Liver (tissue), 9 donors: ENCODE measurements around the gene FGD5. TPM values are rescaled to one million over a fixed set of nuclear protein-coding genes. Genes with fewer than 3 reads are reported as not detected.

ENCODE experiments used
- DNase-seq: peaks from one replicate; pipeline ENCODE4 v3.0.0-alpha.2; 2017; ENCODE audit warnings: low spot score
- H3K27ac ChIP-seq, 2 donors: one replicate each; pipeline ENCODE4 v1.7.0; 2013; ENCODE audit warnings: inconsistent platforms in 2 of 2, low read length in 2 of 2, control low read depth in 1 of 2, low read depth in 1 of 2, mild to moderate bottlenecking in 1 of 2
- H3K27me3 ChIP-seq, 4 donors: one replicate each; pipeline versions ENCODE4 v1.6.1 to v1.7.0; 2013; ENCODE audit warnings: low read length in 3 of 4, inconsistent platforms in 1 of 4, mild to moderate bottlenecking in 1 of 4, moderate library complexity in 1 of 4; ENCODE audit not compliant: control insufficient read depth in 4 of 4, insufficient read depth in 4 of 4
- H3K36me3 ChIP-seq, 4 donors: one replicate each; pipeline versions ENCODE4 v1.6.1 to v1.7.0; 2013; ENCODE audit warnings: low read length in 3 of 4, mild to moderate bottlenecking in 3 of 4, low read depth in 1 of 4, moderate library complexity in 1 of 4; ENCODE audit not compliant: control insufficient read depth in 4 of 4, insufficient read depth in 3 of 4
- H3K4me1 ChIP-seq, 4 donors: one replicate each; pipeline versions ENCODE4 v1.6.1 to v1.7.0; 2013; ENCODE audit warnings: low read length in 3 of 4, mild to moderate bottlenecking in 3 of 4, moderate library complexity in 1 of 4; ENCODE audit not compliant: control insufficient read depth in 4 of 4, insufficient read depth in 4 of 4
- H3K4me3 ChIP-seq, 3 donors: one replicate each; pipeline versions ENCODE4 v1.6.1 to v1.7.0; 2013; ENCODE audit warnings: low read length in 3 of 3, control low read depth in 1 of 3, low read depth in 1 of 3, mild to moderate bottlenecking in 1 of 3
- H3K9ac ChIP-seq, 2 donors: one replicate each; pipeline ENCODE4 v1.7.0; 2013; ENCODE audit warnings: low read length in 2 of 2, mild to moderate bottlenecking in 2 of 2, moderate library complexity in 2 of 2, control low read depth in 1 of 2, low read depth in 1 of 2
- H3K9me3 ChIP-seq, 4 donors: one replicate each; pipeline versions ENCODE4 v1.6.1 to v1.7.0; 2013; ENCODE audit warnings: low read length in 3 of 4; ENCODE audit not compliant: control insufficient read depth in 4 of 4
- ATF3 ChIP-seq: IDR thresholded peaks from 2 replicates; pipeline ENCODE4 v1.6.1; 2016; ENCODE audit warnings: antibody characterized with exemption
- CTCF ChIP-seq: fragments of 150-350 bp; IDR thresholded peaks from 2 replicates; pipeline ENCODE4 v1.5.1; 2017; ENCODE audit warnings: improper control_type of control experiment, low read depth, low read length; ENCODE audit not compliant: missing input control
- EGR1 ChIP-seq, 2 donors: IDR thresholded peaks; 2 replicates each; pipeline ENCODE4 v1.6.1; 2016 to 2018; ENCODE audit warnings: antibody characterized with exemption in 2 of 2, low read depth in 2 of 2
- FOXA2 ChIP-seq: IDR thresholded peaks from 2 replicates; pipeline ENCODE4 v1.6.1; 2016; ENCODE audit warnings: antibody characterized with exemption
- GABPA ChIP-seq, 2 donors: IDR thresholded peaks in 1 of 2; conservative IDR thresholded peaks in 1 of 2; 2 replicates each; pipeline ENCODE4 v1.6.1; 2016; ENCODE audit warnings: antibody characterized with exemption in 2 of 2, mild to moderate bottlenecking in 1 of 2, moderate library complexity in 1 of 2
- HNF4A ChIP-seq, 2 donors: conservative IDR thresholded peaks; 2 replicates each; pipeline ENCODE4 v1.6.1; 2016; ENCODE audit warnings: antibody characterized with exemption in 2 of 2, mild to moderate bottlenecking in 2 of 2
- HNF4G ChIP-seq: IDR thresholded peaks from 2 replicates; pipeline ENCODE4 v1.6.1; 2016; ENCODE audit warnings: antibody characterized with exemption
- MAX ChIP-seq: IDR thresholded peaks from 2 replicates; pipeline ENCODE4 v1.6.1; 2016; ENCODE audit warnings: antibody characterized with exemption
- RAD21 ChIP-seq, 2 donors: IDR thresholded peaks; 2 replicates each; pipeline ENCODE4 v1.6.1; 2016; ENCODE audit warnings: antibody characterized with exemption in 2 of 2, mild to moderate bottlenecking in 2 of 2
- REST ChIP-seq: IDR thresholded peaks from 2 replicates; pipeline ENCODE4 v1.6.1; 2016; ENCODE audit warnings: antibody characterized with exemption, mild to moderate bottlenecking
- RXRA ChIP-seq, 2 donors: IDR thresholded peaks; 2 replicates each; pipeline ENCODE4 v1.6.1; 2017 to 2018; ENCODE audit warnings: antibody characterized with exemption in 2 of 2, mild to moderate bottlenecking in 1 of 2
- SP1 ChIP-seq: IDR thresholded peaks from 2 replicates; pipeline ENCODE4 v1.6.1; 2018; ENCODE audit warnings: antibody characterized with exemption, mild to moderate bottlenecking
- TAF1 ChIP-seq: conservative IDR thresholded peaks from 2 replicates; pipeline ENCODE4 v1.6.1; 2016; ENCODE audit warnings: antibody characterized with exemption, mild to moderate bottlenecking
- YY1 ChIP-seq: IDR thresholded peaks from 2 replicates; pipeline ENCODE4 v1.6.1; 2016; ENCODE audit warnings: antibody characterized with exemption, mild to moderate bottlenecking
- ZBTB33 ChIP-seq: IDR thresholded peaks from 2 replicates; pipeline ENCODE4 v1.6.1; 2016; ENCODE audit warnings: antibody characterized with exemption
- WGBS: extraction: QIAGEN DNeasy Blood & Tissue Kit; methylation state at CpG from one replicate; pipeline ENCODE4 v1.1.7; 2013; 5-methylcytosine and 5-hydroxymethylcytosine counted together
- polyA plus RNA-seq, 2 donors: library from polyadenylated mRNA; stranded (reverse) in 1 of 2; unstranded in 1 of 2; fragments of 200-250 nt in 1 of 2; fragments of >200 nt in 1 of 2; fragmentation: Nextera tagmentation in 1 of 2; extraction: Ambion mirVana in 1 of 2; gene quantifications; one replicate each; pipeline versions ENCODE4 v1.2.1 to v1.2.3, GENCODE V29; 2013 to 2015
- total RNA-seq, 2 donors: library from RNA; depleted of rRNA; stranded (reverse); fragments of >200 nt; gene quantifications; one replicate each; pipeline ENCODE4 v1.2.3, GENCODE V29; 2014
- donor health status: healthy.
- donor health status: healthy.
- donor health status: healthy.
- donor health status: healthy.
- donor health status: healthy.

FGD5 gene
- total and polyA plus RNA-seq, 4 donors = 2.0 to 6.3 (median 3.1) TPM

- DNase-seq = no peak
- Histone ChIP-seq H3K4me3 (no peak overlapping the region), H3K27ac (no peak overlapping the region), H3K4me1 (no peaks in the 10 kb centered on the region), H3K9ac (no peak overlapping the region), H3K9me3 (no peaks in the 10 kb centered on the region), H3K36me3 (no peaks in the 10 kb centered on the region), H3K27me3 (no peaks in the 10 kb centered on the region)
- WGBS = 76% methylated on average over 10 of the region's 10 CpGs
- no peak for TF ChIP-seq RAD21 (IDR thresholded peaks at IDR 0.05)
- TF ChIP-seq FOXA2 = no peak
- no peak for TF ChIP-seq CTCF
- no peak for TF ChIP-seq ATF3
- no peak for TF ChIP-seq YY1
- TF ChIP-seq TAF1 = no peak
- no peak for TF ChIP-seq EGR1 (IDR thresholded peaks at IDR 0.05; ENCODE audit: low read depth in 2 of 2)
- TF ChIP-seq REST = no peak
- TF ChIP-seq SP1 = no peak
- no peak for TF ChIP-seq GABPA (IDR thresholded peaks at IDR 0.05 in 1 of 2, conservative IDR thresholded peaks at IDR 0.05 in 1 of 2)
- TF ChIP-seq HNF4A (conservative IDR thresholded peaks at IDR 0.05) = no peak
- TF ChIP-seq RXRA (IDR thresholded peaks at IDR 0.05) = no peak
- TF ChIP-seq ZBTB33 = no peak
- no peak for TF ChIP-seq HNF4G
These were observed 34.0 kb downstream of the FGD5 start for GRCh38 chr3:14852717-14853116.

- WGBS = 82% methylated on average over 15 of the region's 15 CpGs
- H3K27me3 ChIP-seq = no peaks in the 10 kb centered on the region
- H3K4me1 ChIP-seq = no peaks in the 10 kb centered on the region
- DNase-seq = no peak
- H3K36me3 ChIP-seq = no peaks in the 10 kb centered on the region
- H3K27ac ChIP-seq = no peak overlapping the region
- H3K9ac ChIP-seq = no peak overlapping the region
- no peaks in the 10 kb centered on the region for H3K9me3 ChIP-seq
- H3K4me3 ChIP-seq = no peak overlapping the region
- TF ChIP-seq RAD21 (IDR thresholded peaks at IDR 0.05) (no peak), FOXA2 (no peak), REST (no peak), HNF4G (no peak), ATF3 (no peak), YY1 (no peak), EGR1 (IDR thresholded peaks at IDR 0.05; ENCODE audit: low read depth in 2 of 2) (no peak), CTCF (no peak), GABPA (IDR thresholded peaks at IDR 0.05 in 1 of 2, conservative IDR thresholded peaks at IDR 0.05 in 1 of 2) (no peak), MAX (no peak), SP1 (no peak), RXRA (IDR thresholded peaks at IDR 0.05) (no peak)
These were observed 34.6 kb downstream of the FGD5 start for GRCh38 chr3:14853271-14853951.
